ENCODE results near the gene RAB44.

The RAB44 gene

DNA sequence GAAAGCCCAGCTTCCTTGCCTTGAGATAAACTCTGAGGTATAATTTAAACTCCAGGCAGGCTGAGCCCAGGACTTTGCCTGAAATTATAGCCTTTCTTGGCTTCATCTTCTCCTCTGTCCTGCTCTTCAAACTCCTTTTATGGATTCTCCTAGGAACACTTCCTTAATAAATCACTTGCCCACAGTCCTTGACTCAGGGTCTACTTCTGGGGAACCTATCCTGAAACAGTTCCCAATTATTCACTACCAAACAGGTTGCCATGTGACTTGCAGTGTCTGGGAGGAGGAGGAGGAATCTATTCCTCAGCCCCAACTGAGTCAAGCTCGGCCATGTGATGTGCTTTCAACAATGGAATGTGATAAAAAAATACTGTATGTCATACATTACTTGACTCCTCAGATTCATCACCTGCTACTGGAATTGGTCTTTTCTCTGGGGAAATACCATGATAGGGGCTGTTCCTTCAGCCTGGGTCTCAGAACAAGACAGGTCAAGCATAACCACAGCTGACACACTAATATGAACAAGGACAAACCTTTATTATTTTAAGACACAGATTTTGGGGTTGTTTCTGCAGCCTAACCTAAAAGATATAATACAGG lies 39.6 kb upstream of the RAB44 start:
- Histone ChIP-seq H3K36me3 (ENCODE audit: control insufficient read depth, low read length) (no peaks in the 10 kb centered on the region), H3K79me2 (ENCODE audit: control insufficient read depth, low read length) (no peaks in the 10 kb centered on the region), H3K9me2 (replicated peaks; ENCODE audit: control insufficient read depth, low read length) (no peaks in the 10 kb centered on the region), H4K20me1 (ENCODE audit: control insufficient read depth, insufficient read depth, low read depth, low read length) (no peaks in the 10 kb centered on the region), H3F3A (ENCODE audit: control insufficient read depth, insufficient read depth) (no peaks in the 10 kb centered on the region), H3K4me1 (ENCODE audit: control insufficient read depth, low read length) (peaks cover 79% of the 10 kb centered on the region), H3K4me3 (ENCODE audit: low read length) (no peak overlapping the region), H3K9me3 (ENCODE audit: control insufficient read depth, insufficient read depth, low read length) (no peaks in the 10 kb centered on the region), H3K4me2 (ENCODE audit: low read length) (peak overlapping the region; percentile 80), H3K27me3 (ENCODE audit: control insufficient read depth, low read length) (peaks cover 14% of the 10 kb centered on the region), H3K27ac (ENCODE audit: low read depth, low read length) (no peak overlapping the region)
- TF ChIP-seq, protein P1, sequence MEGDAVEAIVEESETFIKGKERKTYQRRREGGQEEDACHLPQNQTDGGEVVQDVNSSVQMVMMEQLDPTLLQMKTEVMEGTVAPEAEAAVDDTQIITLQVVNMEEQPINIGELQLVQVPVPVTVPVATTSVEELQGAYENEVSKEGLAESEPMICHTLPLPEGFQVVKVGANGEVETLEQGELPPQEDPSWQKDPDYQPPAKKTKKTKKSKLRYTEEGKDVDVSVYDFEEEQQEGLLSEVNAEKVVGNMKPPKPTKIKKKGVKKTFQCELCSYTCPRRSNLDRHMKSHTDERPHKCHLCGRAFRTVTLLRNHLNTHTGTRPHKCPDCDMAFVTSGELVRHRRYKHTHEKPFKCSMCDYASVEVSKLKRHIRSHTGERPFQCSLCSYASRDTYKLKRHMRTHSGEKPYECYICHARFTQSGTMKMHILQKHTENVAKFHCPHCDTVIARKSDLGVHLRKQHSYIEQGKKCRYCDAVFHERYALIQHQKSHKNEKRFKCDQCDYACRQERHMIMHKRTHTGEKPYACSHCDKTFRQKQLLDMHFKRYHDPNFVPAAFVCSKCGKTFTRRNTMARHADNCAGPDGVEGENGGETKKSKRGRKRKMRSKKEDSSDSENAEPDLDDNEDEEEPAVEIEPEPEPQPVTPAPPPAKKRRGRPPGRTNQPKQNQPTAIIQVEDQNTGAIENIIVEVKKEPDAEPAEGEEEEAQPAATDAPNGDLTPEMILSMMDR (IDR thresholded peaks at IDR 0.05; ENCODE audit: low read depth, low read length, poor library complexity, severe bottlenecking), result no peak
- no peak for TF ChIP-seq EZH2phosphoT487 (IDR thresholded peaks at IDR 0.05; ENCODE audit: borderline replicate concordance, low read length)

DNA sequence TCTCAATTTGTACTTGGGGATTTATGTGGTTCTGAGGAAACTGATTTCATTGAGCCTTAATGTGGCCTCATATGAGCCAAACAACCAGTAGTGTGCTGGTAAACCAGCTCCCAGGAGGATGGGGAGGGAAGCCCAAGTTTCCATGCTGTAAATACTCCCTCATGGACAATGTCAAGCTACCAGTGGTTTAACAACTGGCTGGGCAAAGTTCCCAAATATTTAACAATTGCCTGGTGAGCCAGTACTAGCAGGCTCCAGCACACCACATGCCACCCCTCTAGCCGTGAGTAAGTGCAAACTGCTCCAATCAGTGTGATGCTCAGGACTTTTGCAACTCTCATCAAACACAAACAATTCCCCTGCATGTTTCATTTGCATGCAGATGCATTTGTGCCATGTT lies 38.4 kb upstream of the RAB44 start:
- no peaks in the 10 kb centered on the region for H3K9me3 ChIP-seq (ENCODE audit: control insufficient read depth, insufficient read depth, low read length)
- peak overlapping the region; percentile 80 for H3K4me2 ChIP-seq (ENCODE audit: low read length)
- no peaks in the 10 kb centered on the region for H4K20me1 ChIP-seq (ENCODE audit: control insufficient read depth, insufficient read depth, low read depth, low read length)
- no peak overlapping the region for H3K27ac ChIP-seq (ENCODE audit: low read depth, low read length)
- H3K79me2 ChIP-seq (ENCODE audit: control insufficient read depth, low read length), result no peaks in the 10 kb centered on the region
- H3K4me1 ChIP-seq (ENCODE audit: control insufficient read depth, low read length), result peaks cover 91% of the 10 kb centered on the region
- no peaks in the 10 kb centered on the region for H3K36me3 ChIP-seq (ENCODE audit: control insufficient read depth, low read length)
- 0 out of 2 replicates have a peak overlapping the region, but pooled peaks have one; percentile 1 for H3K4me3 ChIP-seq (ENCODE audit: low read length)
- no peaks in the 10 kb centered on the region for H3K9me2 ChIP-seq (replicated peaks; ENCODE audit: control insufficient read depth, low read length)
- peaks cover 16% of the 10 kb centered on the region for H3K27me3 ChIP-seq (ENCODE audit: control insufficient read depth, low read length)
- no peak for TF ChIP-seq EZH2phosphoT487 (IDR thresholded peaks at IDR 0.05; ENCODE audit: borderline replicate concordance, low read length)
- TF ChIP-seq, protein P1 (IDR thresholded peaks at IDR 0.05; ENCODE audit: low read depth, low read length, poor library complexity, severe bottlenecking), result no peak
- peaks cover 10% of the 10 kb centered on the region for H3F3A ChIP-seq (ENCODE audit: control insufficient read depth, insufficient read depth)

DNA sequence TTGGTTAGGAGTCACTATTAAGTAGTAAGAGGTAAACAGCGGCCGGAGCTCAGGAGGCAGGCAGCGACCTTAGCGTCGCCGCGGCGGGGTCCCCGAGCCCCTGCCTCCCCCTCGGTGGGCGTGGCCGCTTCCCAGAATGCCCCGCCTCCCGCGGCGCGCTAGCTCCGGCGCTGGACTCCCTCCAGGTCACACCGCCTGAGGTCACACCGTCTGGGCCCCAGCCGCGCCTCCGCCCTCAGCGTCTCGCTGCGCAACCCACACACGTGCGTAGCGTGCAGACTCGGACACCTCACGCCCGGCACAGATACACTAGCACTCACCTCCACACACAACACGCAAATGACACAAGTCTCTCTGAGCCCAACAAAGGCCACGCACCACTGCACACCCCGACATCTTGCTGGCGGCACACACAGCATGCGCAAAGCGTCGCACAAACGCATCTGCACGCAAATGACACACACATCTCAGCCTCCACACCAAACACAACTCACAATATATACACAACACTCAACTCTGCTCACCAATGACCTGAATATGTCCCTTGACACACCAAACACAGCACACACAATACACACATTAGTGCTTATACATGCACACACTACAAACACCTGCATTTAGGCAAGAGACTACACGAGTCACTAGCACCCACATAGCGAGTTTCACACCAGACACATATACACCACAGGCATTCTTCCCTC lies 36.7 kb upstream of the RAB44 start:
- H3K4me1 ChIP-seq (ENCODE audit: control insufficient read depth, low read length), result peaks cover 96% of the 10 kb centered on the region
- H3K9me2 ChIP-seq (replicated peaks; ENCODE audit: control insufficient read depth, low read length), result no peaks in the 10 kb centered on the region
- H3F3A ChIP-seq (ENCODE audit: control insufficient read depth, insufficient read depth), result peaks cover 11% of the 10 kb centered on the region
- peaks cover 14% of the 10 kb centered on the region for H3K27me3 ChIP-seq (ENCODE audit: control insufficient read depth, low read length)
- no peak for TF ChIP-seq EZH2phosphoT487 (IDR thresholded peaks at IDR 0.05; ENCODE audit: borderline replicate concordance, low read length)
- no peaks in the 10 kb centered on the region for H3K36me3 ChIP-seq (ENCODE audit: control insufficient read depth, low read length)
- H3K79me2 ChIP-seq (ENCODE audit: control insufficient read depth, low read length), result no peaks in the 10 kb centered on the region
- H3K9me3 ChIP-seq (ENCODE audit: control insufficient read depth, insufficient read depth, low read length), result no peaks in the 10 kb centered on the region
- peak overlapping the region; percentile 80 for H3K4me2 ChIP-seq (ENCODE audit: low read length)
- no peaks in the 10 kb centered on the region for H4K20me1 ChIP-seq (ENCODE audit: control insufficient read depth, insufficient read depth, low read depth, low read length)
- H3K27ac ChIP-seq (ENCODE audit: low read depth, low read length), result no peak overlapping the region
- peak overlapping the region; percentile 45 for H3K4me3 ChIP-seq (ENCODE audit: low read length)

DNA sequence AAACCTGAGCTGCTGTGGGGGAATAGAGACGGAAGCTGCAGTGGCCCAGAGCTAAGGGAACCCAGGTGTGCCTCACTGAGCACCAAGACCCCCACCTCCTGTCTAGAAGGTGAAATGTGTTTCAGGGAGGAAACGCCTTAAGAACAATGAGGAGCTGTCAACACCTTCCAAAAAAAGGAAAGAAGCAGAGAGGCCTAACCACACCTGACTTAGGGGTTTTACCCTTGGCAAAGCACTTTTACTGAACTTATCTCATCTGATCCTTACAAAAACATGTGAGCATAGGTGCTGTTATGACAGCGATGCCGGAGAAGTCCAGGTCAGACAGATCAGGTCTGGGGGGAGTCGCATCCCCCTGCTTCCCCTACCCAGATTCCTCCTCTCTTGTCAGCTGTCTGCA lies 35.2 kb upstream of the RAB44 start:
- TF ChIP-seq, protein P1 (IDR thresholded peaks at IDR 0.05; ENCODE audit: low read depth, low read length, poor library complexity, severe bottlenecking), result no peak
- TF ChIP-seq EZH2phosphoT487 (IDR thresholded peaks at IDR 0.05; ENCODE audit: borderline replicate concordance, low read length), result no peak
- peak overlapping the region; percentile 37 for H3K4me3 ChIP-seq (ENCODE audit: low read length)
- peaks cover 13% of the 10 kb centered on the region for H3F3A ChIP-seq (ENCODE audit: control insufficient read depth, insufficient read depth)
- no peaks in the 10 kb centered on the region for H3K36me3 ChIP-seq (ENCODE audit: control insufficient read depth, low read length)
- no peaks in the 10 kb centered on the region for H3K79me2 ChIP-seq (ENCODE audit: control insufficient read depth, low read length)
- H3K27ac ChIP-seq (ENCODE audit: low read depth, low read length), result peak overlapping the region; percentile 17; the same call in 1 of the 2 replicates
- H3K4me1 ChIP-seq (ENCODE audit: control insufficient read depth, low read length), result peaks cover 100% of the 10 kb centered on the region
- no peaks in the 10 kb centered on the region for H3K9me2 ChIP-seq (replicated peaks; ENCODE audit: control insufficient read depth, low read length)
- no peaks in the 10 kb centered on the region for H4K20me1 ChIP-seq (ENCODE audit: control insufficient read depth, insufficient read depth, low read depth, low read length)
- peaks cover 14% of the 10 kb centered on the region for H3K27me3 ChIP-seq (ENCODE audit: control insufficient read depth, low read length)
- no peaks in the 10 kb centered on the region for H3K9me3 ChIP-seq (ENCODE audit: control insufficient read depth, insufficient read depth, low read length)
- H3K4me2 ChIP-seq (ENCODE audit: low read length), result peak overlapping the region; percentile 80
